HepG2 (cell line): ENCODE data around the gene CAPN2. TPM values are rescaled to one million over a fixed set of nuclear protein-coding genes. Genes with fewer than 3 reads are reported as not detected.

ENCODE experiments used
- ATAC-seq: fragments of 200-7000 bp; cut with Tn5 transposase; 3 replicates; pipeline ENCODE4 v1.9.1; 2020; ENCODE audit warnings: mild to moderate bottlenecking, moderate library complexity
- BruUV-seq: library from RNA; stranded (reverse); fragments of 400-500 nt; replicated peaks from 2 replicates; lab custom pipeline; 2021; lab: Mats Ljungman, UMichigan
- CTCF ChIA-PET: fragments of 300-600 bp; formaldehyde crosslinking; extraction: SDS; loops from one replicate; lab custom pipeline; 2021; ENCODE audit warnings: low total read pairs, inconsistent platforms, low intra/inter-chr PET ratio; lab: Yijun Ruan, JAX
- POLR2A ChIA-PET: fragments of 350-600 bp; sonication (Branson Sonifier 250); formaldehyde crosslinking; loops from one replicate; lab custom pipeline; 2020; ENCODE audit warnings: antibody characterized with exemption, inconsistent platforms; lab: Yijun Ruan, JAX
- DNase-seq: peaks from one replicate; pipeline ENCODE4 v3.0.0-alpha.2; 2015; ENCODE audit warnings: low spot score
- FAIRE-seq: peaks from 3 replicates; lab custom pipeline; 2011; peaks lifted over from hg19 to GRCh38; lab: Jason Lieb, UNC
- H2AFZ ChIP-seq: one replicate; pipeline ENCODE4 v1.6.1; 2011; ENCODE audit warnings: low read length, inconsistent platforms
- H3K27ac ChIP-seq: fragments of 300-600 bp; 3 replicates; pipeline ENCODE4 v1.8.0; 2011; ENCODE audit warnings: mixed run types, mild to moderate bottlenecking, mixed read lengths, low read length, inconsistent platforms; ENCODE audit not compliant: insufficient read depth; ENCODE audit errors: extremely low read length
- H3K27me3 ChIP-seq, 2 experiments: fragments of 200-600 bp in 1 of 2; 2 replicates in 1 of 2; 3 replicates in 1 of 2; pipeline versions ENCODE4 v1.6.0 to v1.8.0; 2011; ENCODE audit warnings: low read length in 2 of 2, mild to moderate bottlenecking in 2 of 2, moderate library complexity in 2 of 2, inconsistent platforms in 1 of 2; ENCODE audit not compliant: insufficient read depth in 2 of 2, control insufficient read depth in 1 of 2
- H3K36me3 ChIP-seq, 2 experiments: fragments of 200-600 bp in 1 of 2; replicated peaks in 1 of 2; 2 replicates in 1 of 2; 3 replicates in 1 of 2; pipeline versions ENCODE4 v1.5.1 to v1.8.0; 2011; ENCODE audit warnings: low read length in 2 of 2, inconsistent platforms in 1 of 2; ENCODE audit not compliant: insufficient read depth in 2 of 2, control insufficient read depth in 1 of 2
- H3K4me1 ChIP-seq: 2 replicates; pipeline ENCODE4 v1.5.1; 2012; ENCODE audit warnings: low read length, inconsistent platforms; ENCODE audit not compliant: insufficient read depth
- H3K4me2 ChIP-seq: 2 replicates; pipeline ENCODE4 v1.6.0; 2011; ENCODE audit warnings: low read depth, low read length, inconsistent platforms
- H3K4me3 ChIP-seq, 3 experiments: fragments of 200-600 bp in 1 of 3; sonication (generic), shearing (Covaris generic) in 1 of 3; replicated peaks in 1 of 3; 2 replicates each; pipeline ENCODE4 v1.5.1; 2011 to 2016; ENCODE audit warnings: low read length in 3 of 3, inconsistent platforms in 2 of 3, low read depth in 2 of 3, mild to moderate bottlenecking in 2 of 3, control low read depth in 1 of 3, mixed read lengths in 1 of 3; ENCODE audit not compliant: insufficient read depth in 1 of 3
- H3K79me2 ChIP-seq: one replicate; pipeline ENCODE4 v1.6.1; 2011; ENCODE audit warnings: low read length, inconsistent platforms; ENCODE audit not compliant: insufficient read depth
- H3K9ac ChIP-seq: 2 replicates; pipeline ENCODE4 v1.6.0; 2011; ENCODE audit warnings: mild to moderate bottlenecking, low read depth, low read length, inconsistent platforms; ENCODE audit not compliant: insufficient read depth
- H3K9me3 ChIP-seq: 2 replicates; pipeline ENCODE4 v1.5.1; 2012; ENCODE audit warnings: mild to moderate bottlenecking, low read length
- H4K20me1 ChIP-seq: 2 replicates; pipeline ENCODE4 v1.6.0; 2011; ENCODE audit warnings: inconsistent platforms, mild to moderate bottlenecking, low read length, moderate library complexity; ENCODE audit not compliant: insufficient read depth
- CTCF ChIP-seq: sonication (generic); formaldehyde crosslinking; IDR thresholded peaks from 2 replicates; pipeline ENCODE4 v1.5.0; 2020; ENCODE audit warnings: mild to moderate bottlenecking, missing genetic modification reagents, moderate library complexity
- PLSCR1 ChIP-seq: sonication (generic); formaldehyde crosslinking; IDR thresholded peaks from 2 replicates; pipeline ENCODE4 v1.5.0; 2020; ENCODE audit warnings: missing genetic modification reagents, mild to moderate bottlenecking, borderline replicate concordance
- WGBS: methylation state at CpG from one replicate; pipeline ENCODE4 v1.1.6; 2017; ENCODE audit warnings: low lambda C conversion rate; 5-methylcytosine and 5-hydroxymethylcytosine counted together
- in situ Hi-C: cut with HindIII; loops from 2 replicates; pipeline ENCODE4 v1.10.0; 2017; ENCODE audit warnings: low pct_unique_long_range_greater_than_20kb; ENCODE audit not compliant: extremely low pct_ligation_motif_present
- intact Hi-C: fragments of 100-400 bp; cut with micrococcal nuclease; formaldehyde crosslinking; loops from one replicate; pipeline ENCODE4 v1.10.0; 2022; ENCODE audit not compliant: unreplicated experiment
- polyA plus RNA-seq, 8 experiments: library from polyadenylated mRNA; depleted of rRNA in 3 of 8; stranded (reverse) in 7 of 8; unstranded in 1 of 8; fragments of >200 nt; fragmentation: Illumina TruSeq in 4 of 8; extraction: Trizol in 4 of 8; gene quantifications; 2 replicates each; pipeline versions ENCODE4 v1.2.1 to v1.2.3, GENCODE V29; 2011 to 2016; ENCODE audit warnings: low read depth in 4 of 8, missing spikeins in 1 of 8, mixed read lengths in 1 of 8; ENCODE audit not compliant: insufficient read depth in 1 of 8
- total RNA-seq, 5 experiments: library from RNA; depleted of rRNA; stranded (reverse); fragments of >200 nt; fragmentation: Illumina TruSeq; extraction: Trizol; gene quantifications; 2 replicates each; pipeline ENCODE4 v1.2.3, GENCODE V29; 2016; ENCODE audit warnings: low read depth in 1 of 5

The CAPN2 gene
- total and polyA plus RNA-seq, 2 of the 13 experiments (the other 11 are each of a cell fraction or from before 2014, with no cell fraction given), result 6.2 to 7.4 TPM

- H3K27ac ChIP-seq, result no peak overlapping the region
- no TSS peak for BruUV-seq
- no peak overlapping the region for H2AFZ ChIP-seq
- no peaks in the 10 kb centered on the region for H3K79me2 ChIP-seq
- intact Hi-C loops, result no loop called here
- no peak overlapping the region for H3K4me2 ChIP-seq
- in situ Hi-C loops, result no loop called here
- FAIRE-seq (no peak), DNase-seq (no peak), ATAC-seq (no peak)
- TF ChIP-seq CTCF (CRISPR knock-in tag) (no peak), PLSCR1 (CRISPR knock-in tag) (no peak)
- POLR2A ChIA-PET, result interaction anchor here (1.7 to 2.1 kb wide), 2 partner anchors 14 to 124 kb away, joined by 4 to 9 read pairs; partner anchors contain the start of gene TP53BP2
- H4K20me1 ChIP-seq, result 0 out of 2 replicates have a peak, but pooled peaks cover 2% of the 10 kb centered on the region
- peaks cover 0 to 13% of the 10 kb centered on the region in 2 experiments; a peak in 2 of 5 replicates for H3K27me3 ChIP-seq
- no peaks in the 10 kb centered on the region for H3K9me3 ChIP-seq
- H3K4me1 ChIP-seq, result peaks cover 31% of the 10 kb centered on the region
- WGBS, result 82% methylated on average over 5 of the region's 5 CpGs
- no peak overlapping the region for H3K4me3 ChIP-seq
- H3K9ac ChIP-seq, result no peak overlapping the region
- CTCF ChIA-PET, result no interaction called here
- H3K36me3 ChIP-seq, result no peaks in the 10 kb centered on the region; a peak in 1 of 5 replicates
Observed at GRCh38 chr1:223721658-223722607, 9.6 kb downstream of the CAPN2 start.
